HG03135 (cell line): ENCODE measurements around the gene TKT.
A peak's percentile ranks its signal among the peaks of the same experiment; 100 is the strongest.
"Not testable (repeated sequence)": the region's sequence is repeated elsewhere in the genome, so short reads cannot be mapped to it uniquely, and the experiment has no call there.

ENCODE experiments used
- ATAC-seq: cut with Tn5 transposase; IDR thresholded peaks from one replicate; pipeline ENCODE4 v1.9.1; 2021; ENCODE audit warnings: mild to moderate bottlenecking, moderate library complexity; ENCODE audit not compliant: unreplicated experiment

Gene TKT

GRCh38 chr3:53261712-53262111, 5.9 kb upstream of the TKT start:
- ATAC-seq: no peak

DNA sequence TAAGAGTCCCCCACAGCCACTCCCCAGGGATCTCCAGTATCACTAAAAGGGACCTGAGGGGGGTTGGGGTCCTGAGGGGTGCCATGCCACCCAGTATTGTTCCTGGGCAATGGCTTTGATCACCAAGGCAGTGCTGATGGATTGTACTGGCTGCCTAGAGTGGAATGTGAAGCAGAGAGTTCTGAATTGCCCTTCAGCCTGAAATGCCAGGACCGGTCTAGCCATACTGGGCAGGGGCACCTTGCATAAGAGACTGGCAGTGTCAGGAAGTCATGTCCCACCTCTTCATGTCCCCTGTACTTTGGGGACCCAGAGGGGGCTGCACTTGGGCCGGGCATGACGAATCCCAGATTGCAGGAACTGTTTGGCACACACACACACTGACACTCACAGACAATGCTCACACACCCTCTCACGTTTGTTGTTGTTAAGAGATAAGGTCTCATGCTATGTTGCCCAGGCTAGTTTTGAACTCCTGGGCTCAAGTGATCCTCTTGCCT, 4.5 kb upstream of the TKT start:
- no peak for ATAC-seq

DNA sequence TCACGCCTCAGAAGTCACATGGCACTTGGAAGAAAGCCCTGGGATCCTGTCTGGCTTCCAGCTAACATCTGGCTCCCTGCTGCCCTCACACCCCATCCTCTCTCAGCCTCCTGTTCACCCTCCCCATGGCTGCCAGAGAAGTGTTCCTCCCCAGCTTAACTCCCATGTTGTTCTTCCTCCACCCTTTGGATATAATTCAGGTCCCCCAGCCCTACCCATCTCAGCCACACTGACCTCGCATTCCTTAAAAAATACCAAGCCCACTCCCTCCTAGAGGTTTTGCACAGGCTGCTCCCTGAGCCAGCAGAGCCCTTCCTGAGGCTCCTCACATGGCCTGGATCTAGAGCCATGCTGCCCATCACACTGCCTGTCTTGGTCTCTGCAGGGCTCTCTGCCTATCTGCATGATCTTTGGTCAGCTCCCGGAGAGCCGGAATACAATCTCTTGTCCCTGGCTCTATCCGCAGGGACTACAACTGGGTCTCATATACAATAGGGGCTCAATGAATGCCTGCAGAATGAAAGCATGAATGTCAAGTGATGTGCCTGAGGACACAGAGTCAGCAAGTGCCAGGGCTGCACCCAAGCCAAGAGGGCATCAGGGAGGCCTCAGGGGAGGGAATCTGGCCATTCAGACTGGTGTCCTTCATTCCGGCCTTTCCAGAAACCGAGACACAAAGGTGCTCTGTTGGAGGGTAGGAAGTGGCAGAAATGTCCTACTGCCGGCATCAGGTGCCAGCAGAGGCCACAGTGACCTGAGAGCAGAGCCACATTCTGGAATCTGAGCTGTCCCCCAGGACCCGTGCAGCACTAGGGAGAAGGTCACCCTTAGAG, 3.8 kb upstream of the TKT start:
- ATAC-seq: no peak

- no peak for ATAC-seq
Observed at GRCh38 chr3:53258600-53259426, 3.0 kb upstream of the TKT start.

- ATAC-seq: no peak
Observed at GRCh38 chr3:53257465-53257864, 1.6 kb upstream of the TKT start.

DNA sequence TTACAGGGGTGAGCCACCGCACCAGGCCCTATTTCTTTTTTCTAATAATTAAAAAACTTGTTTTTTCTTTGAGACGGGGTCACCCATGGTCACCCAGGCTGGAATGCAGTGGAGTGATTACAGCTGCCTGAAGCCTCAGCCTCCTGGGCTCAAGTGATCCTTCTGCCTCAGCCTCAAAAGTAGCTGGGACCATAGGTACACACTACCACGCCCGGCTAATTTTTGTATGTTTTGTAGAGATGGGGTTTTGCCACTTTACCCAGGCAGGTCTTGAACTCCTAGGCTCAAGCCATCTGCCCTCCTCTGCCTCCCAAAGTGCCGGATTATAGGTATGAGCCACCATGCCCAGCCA, 858 bp upstream of the TKT start:
- no peak for ATAC-seq

GRCh38 chr3:53255423-53255774, 423 bp downstream of the TKT start:
- ATAC-seq: peak; percentile 44

DNA sequence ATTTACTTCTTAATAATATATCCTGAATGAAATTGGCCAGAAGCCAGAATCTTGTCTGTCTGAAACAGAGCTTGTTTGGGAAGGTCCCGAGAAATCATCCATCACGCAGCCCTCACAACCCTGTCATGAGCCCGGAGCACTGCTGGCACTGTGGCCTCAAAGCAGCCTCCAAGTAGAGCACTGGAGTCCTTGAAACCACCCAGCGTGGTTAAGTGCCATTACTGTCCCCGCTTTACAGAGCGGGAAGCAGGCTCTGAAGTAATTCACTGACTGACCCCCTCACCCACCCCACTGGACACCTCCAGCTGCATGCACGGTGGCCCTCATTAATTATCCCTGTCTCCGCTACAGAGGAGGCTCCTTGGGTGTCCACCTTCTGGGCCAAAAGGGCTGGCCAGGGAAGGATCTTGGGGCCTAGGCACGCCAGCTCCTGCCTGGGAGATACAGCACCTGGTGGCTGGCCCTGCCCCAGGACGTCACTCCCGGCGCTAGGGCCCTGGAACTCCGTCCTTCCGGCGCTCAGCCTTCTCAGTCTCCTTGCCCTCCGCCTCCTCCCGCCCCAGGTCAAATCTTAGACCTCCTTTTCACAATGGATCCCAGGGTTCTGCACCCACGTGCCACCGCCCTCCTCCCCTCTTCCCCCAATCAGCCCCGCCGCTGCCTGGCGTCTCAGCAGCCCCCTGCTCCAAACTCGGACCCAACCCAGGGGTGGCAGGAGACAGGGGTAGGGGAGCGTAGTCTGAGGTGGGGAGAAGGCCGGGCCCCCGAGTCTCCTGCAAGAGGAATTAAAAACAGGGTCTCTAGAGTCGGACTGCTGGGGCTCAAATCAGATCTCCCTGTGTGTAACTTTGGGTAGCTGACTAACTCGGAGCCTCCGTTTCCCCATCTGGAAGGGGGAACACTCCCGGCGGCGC, 1.1 kb downstream of the TKT start:
- ATAC-seq: peak; percentile 52

- no peak for ATAC-seq
Observed at GRCh38 chr3:53253707-53254508, 1.9 kb downstream of the TKT start.

DNA sequence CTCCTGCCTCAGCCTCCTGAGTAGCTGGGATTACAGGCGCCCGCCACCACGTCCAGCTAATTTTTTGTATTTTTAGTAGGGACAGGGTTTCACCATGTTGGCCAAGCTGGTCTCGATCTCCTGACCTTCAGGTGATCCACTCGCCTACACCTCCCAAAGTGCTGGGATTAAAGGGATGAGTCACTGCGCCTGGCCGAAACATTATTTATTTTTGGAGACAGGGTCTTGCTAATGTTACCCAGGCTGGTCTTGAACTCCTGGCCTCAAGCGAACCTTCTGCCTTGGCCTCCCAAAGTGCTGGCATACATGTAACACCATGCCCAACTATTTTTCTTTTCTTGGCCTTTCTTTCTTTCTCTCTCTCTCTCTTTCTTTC, 2.9 kb downstream of the TKT start:
- ATAC-seq: not testable (repeated sequence)

GRCh38 chr3:53252096-53252946, 3.5 kb downstream of the TKT start:
- no peak for ATAC-seq

DNA sequence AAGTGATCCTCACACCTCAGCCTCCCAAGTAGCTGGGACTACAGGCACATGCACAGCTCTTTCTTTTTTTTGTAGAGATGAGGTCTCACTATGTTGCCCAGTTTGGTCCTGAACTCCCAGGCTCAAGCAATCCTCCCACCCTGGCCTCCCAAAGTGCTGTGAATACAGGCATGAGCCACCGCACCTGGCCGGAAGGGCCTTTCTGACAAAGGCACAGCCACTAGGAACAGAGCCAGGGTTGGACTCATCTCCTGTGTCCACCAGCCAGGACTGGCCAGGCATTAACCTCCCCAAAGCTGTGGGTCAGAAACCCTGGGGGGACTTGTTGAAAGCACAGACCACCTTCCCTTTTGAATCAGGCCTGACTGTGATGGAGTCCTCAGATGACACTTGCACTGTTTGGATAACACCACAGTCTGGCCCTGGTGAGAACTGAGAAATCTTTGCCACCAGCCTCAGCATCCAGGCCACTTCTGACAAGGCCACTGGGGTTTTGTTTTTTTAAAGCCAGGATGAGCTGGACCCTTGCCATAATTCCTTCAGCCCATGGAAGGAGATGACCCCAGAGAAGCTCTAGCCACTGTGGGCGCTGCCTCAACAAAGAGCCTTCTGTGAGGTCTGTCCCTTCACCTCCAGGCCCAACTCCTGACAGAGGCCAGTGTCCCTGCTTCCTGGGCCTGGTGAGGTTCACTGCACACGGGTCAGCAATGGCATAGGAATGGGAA, 4.8 kb downstream of the TKT start:
- no peak for ATAC-seq

DNA sequence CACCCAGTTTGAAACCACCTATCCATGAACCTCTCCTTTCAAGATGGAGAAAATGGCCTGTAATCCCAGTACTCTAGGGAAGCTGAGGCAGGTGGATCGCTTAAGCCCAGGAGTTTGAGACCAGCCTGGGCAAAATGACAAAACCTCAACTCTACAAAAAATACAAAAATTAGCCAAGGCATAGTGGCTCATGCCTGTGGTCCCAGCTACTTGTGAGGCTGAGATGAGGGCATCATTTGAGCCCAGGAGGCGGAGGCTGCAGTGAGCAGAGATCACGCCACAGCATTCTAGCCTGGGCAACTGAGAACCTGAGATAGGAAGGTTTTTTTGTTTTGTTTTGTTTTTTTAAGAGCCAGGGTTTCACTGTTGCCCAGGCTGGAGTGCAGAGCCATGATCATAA, 5.4 kb downstream of the TKT start:
- ATAC-seq: no peak

DNA sequence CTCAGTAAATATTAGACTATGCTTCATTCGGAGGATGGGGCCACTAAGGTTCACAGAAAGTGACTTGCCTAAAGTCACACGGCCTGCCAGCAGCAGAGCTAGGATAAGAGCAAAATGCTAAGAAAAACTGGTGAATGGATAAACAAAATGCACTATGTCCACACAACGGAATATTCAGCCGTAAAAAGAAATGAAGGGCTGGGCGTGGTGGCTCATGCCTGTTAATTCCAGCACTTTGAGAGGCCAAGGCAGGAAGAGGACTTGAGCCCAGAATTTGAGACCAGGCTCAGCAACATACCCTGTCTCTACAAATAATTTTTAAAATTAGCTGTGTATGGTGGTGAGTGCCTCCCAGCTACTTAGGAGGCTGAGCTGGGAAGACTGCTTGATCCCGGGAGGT, 7.7 kb downstream of the TKT start:
- no peak for ATAC-seq

GRCh38 chr3:53247619-53248018, 8.2 kb downstream of the TKT start:
- no peak for ATAC-seq

DNA sequence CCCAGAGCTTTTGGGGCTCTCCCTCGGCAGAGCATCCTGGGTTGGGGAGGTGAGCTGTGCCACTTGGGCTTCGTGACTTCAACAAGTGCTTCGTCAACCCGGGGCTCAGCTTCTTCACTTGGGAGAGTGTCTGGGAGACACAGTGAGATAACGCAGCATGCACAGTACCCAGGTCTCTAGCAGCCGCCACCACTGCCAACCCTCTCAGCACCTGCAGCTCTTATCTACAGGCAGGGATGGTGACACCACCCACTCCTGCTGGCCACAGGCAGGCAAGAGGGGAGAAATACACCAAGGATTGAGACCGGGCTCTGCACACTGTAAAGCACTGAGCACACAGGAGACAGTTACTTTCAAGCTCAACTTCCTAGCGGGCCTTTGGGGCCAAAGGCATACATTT, 11.6 kb downstream of the TKT start:
- no peak for ATAC-seq

GRCh38 chr3:53243785-53244184, 12.0 kb downstream of the TKT start:
- no peak for ATAC-seq

DNA sequence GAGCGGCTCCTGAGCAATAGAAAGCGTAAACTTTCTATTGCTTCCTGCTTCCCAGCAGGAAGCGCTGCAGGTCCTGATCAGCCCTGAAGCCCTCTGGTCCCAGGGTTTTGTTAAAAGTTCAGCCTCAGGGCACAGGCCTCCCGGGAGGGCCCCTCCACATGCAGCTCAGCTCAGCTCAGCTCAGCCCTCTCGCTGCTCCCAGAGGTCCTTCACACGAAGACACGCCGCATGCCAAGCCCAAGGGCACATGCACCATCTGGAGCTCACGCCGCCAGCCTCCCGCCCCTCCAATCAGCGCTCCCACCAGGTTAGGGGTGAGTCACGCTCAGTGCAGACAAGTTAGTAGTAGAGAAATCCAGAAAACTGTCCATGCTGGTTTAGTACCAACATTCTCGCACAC, 12.7 kb downstream of the TKT start:
- ATAC-seq: no peak

GRCh38 chr3:53242642-53243041, 13.2 kb downstream of the TKT start:
- no peak for ATAC-seq
